Measurements from ENCODE around the gene PMIS2.

DNA sequence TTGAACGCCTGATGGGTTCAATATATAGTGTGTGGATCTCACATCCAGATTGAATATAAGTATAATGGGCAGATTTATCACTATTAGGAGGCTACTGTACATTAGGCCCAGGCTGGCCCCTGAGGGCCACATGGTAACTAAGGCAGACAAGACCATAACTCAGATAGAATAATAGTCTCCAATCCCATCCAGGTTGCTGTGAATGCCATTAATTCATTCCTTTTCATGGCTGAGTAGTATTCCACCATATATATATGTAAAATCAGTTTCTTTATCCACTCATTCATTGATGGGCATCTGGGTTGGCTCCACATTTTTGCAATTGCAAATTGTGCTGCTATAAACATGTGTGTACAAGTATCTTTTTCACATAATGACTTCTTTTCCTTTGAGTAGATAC lies 8.1 kb upstream of the PMIS2 start:
- TF ChIP-seq, protein P1, sequence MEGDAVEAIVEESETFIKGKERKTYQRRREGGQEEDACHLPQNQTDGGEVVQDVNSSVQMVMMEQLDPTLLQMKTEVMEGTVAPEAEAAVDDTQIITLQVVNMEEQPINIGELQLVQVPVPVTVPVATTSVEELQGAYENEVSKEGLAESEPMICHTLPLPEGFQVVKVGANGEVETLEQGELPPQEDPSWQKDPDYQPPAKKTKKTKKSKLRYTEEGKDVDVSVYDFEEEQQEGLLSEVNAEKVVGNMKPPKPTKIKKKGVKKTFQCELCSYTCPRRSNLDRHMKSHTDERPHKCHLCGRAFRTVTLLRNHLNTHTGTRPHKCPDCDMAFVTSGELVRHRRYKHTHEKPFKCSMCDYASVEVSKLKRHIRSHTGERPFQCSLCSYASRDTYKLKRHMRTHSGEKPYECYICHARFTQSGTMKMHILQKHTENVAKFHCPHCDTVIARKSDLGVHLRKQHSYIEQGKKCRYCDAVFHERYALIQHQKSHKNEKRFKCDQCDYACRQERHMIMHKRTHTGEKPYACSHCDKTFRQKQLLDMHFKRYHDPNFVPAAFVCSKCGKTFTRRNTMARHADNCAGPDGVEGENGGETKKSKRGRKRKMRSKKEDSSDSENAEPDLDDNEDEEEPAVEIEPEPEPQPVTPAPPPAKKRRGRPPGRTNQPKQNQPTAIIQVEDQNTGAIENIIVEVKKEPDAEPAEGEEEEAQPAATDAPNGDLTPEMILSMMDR (IDR thresholded peaks at IDR 0.05): no peak
- TF ChIP-seq POLR2A (IDR thresholded peaks at IDR 0.05): no peak
- no peak for TF ChIP-seq EP300 (IDR thresholded peaks at IDR 0.05)
